ENCODE measurements around the gene ID3. TPM values are rescaled to one million over a fixed set of nuclear protein-coding genes. Genes with fewer than 3 reads are reported as not detected.
A peak's percentile ranks its signal among the peaks of the same experiment; 100 is the strongest.

ID3 gene
- total RNA-seq, 1 donor from 2014 or later, result 495 TPM

- no peak for DNase-seq (ENCODE audit: extremely low spot score, unreplicated experiment)
- TF ChIP-seq CTCF (conservative IDR thresholded peaks at IDR 0.05), result no peak
- H3K27me3 Mint-ChIP-seq, result no peaks in the 10 kb centered on the region
- H3K9me3 Mint-ChIP-seq, result peaks cover 5% of the 10 kb centered on the region
- no peaks in the 10 kb centered on the region for H3K36me3 Mint-ChIP-seq
- peak overlapping the region; percentile 28 for H3K27ac Mint-ChIP-seq
- H3K4me1 Mint-ChIP-seq (ENCODE audit: unreplicated experiment), result peaks cover 45% of the 10 kb centered on the region
- peak overlapping the region; percentile 62 for H3K4me3 Mint-ChIP-seq
Observed at GRCh38 chr1:23570001-23570691, 10.8 kb upstream of the ID3 start.

GRCh38 chr1:23568608-23569383 is 9.5 kb upstream of the ID3 start:
- Mint-ChIP-seq H3K27ac (peak overlapping the region; percentile 96), H3K27me3 (no peaks in the 10 kb centered on the region), H3K9me3 (no peaks in the 10 kb centered on the region), H3K36me3 (no peaks in the 10 kb centered on the region), H3K4me3 (peak overlapping the region; percentile 92), H3K4me1 (ENCODE audit: unreplicated experiment) (peaks cover 49% of the 10 kb centered on the region)
- no peak for DNase-seq (ENCODE audit: extremely low spot score, unreplicated experiment)
- peak; percentile 21 for TF ChIP-seq CTCF (conservative IDR thresholded peaks at IDR 0.05)

GRCh38 chr1:23567996-23568607 is 8.8 kb upstream of the ID3 start:
- Mint-ChIP-seq H3K9me3 (no peaks in the 10 kb centered on the region), H3K4me1 (ENCODE audit: unreplicated experiment) (peaks cover 56% of the 10 kb centered on the region), H3K27ac (peak overlapping the region; percentile 96), H3K4me3 (peak overlapping the region; percentile 92), H3K27me3 (no peaks in the 10 kb centered on the region), H3K36me3 (no peaks in the 10 kb centered on the region)
- no peak for TF ChIP-seq CTCF (conservative IDR thresholded peaks at IDR 0.05)
- no peak for DNase-seq (ENCODE audit: extremely low spot score, unreplicated experiment)

- no peak for DNase-seq (ENCODE audit: extremely low spot score, unreplicated experiment)
- peaks cover 58% of the 10 kb centered on the region for H3K4me1 Mint-ChIP-seq (ENCODE audit: unreplicated experiment)
- H3K4me3 Mint-ChIP-seq, result peak overlapping the region; percentile 87
- peak overlapping the region; percentile 72 for H3K27ac Mint-ChIP-seq
- no peak for TF ChIP-seq CTCF (conservative IDR thresholded peaks at IDR 0.05)
- no peaks in the 10 kb centered on the region for H3K27me3 Mint-ChIP-seq
- no peaks in the 10 kb centered on the region for H3K9me3 Mint-ChIP-seq
- no peaks in the 10 kb centered on the region for H3K36me3 Mint-ChIP-seq
Observed at GRCh38 chr1:23567629-23567995, 8.3 kb upstream of the ID3 start.

GRCh38 chr1:23566304-23566703 is 7.0 kb upstream of the ID3 start:
- Mint-ChIP-seq H3K9me3 (no peaks in the 10 kb centered on the region), H3K4me1 (ENCODE audit: unreplicated experiment) (peaks cover 69% of the 10 kb centered on the region), H3K4me3 (peak overlapping the region; percentile 73), H3K36me3 (no peaks in the 10 kb centered on the region), H3K27ac (peak overlapping the region; percentile 72), H3K27me3 (no peaks in the 10 kb centered on the region)
- peak; percentile 24 for TF ChIP-seq CTCF (conservative IDR thresholded peaks at IDR 0.05)
- DNase-seq (ENCODE audit: extremely low spot score, unreplicated experiment), result no peak
